ENCODE data around the gene DEPP1.

GRCh38 chr10:44974082-44974627, 4.5 kb downstream of the DEPP1 start:
- TF ChIP-seq, protein P1, sequence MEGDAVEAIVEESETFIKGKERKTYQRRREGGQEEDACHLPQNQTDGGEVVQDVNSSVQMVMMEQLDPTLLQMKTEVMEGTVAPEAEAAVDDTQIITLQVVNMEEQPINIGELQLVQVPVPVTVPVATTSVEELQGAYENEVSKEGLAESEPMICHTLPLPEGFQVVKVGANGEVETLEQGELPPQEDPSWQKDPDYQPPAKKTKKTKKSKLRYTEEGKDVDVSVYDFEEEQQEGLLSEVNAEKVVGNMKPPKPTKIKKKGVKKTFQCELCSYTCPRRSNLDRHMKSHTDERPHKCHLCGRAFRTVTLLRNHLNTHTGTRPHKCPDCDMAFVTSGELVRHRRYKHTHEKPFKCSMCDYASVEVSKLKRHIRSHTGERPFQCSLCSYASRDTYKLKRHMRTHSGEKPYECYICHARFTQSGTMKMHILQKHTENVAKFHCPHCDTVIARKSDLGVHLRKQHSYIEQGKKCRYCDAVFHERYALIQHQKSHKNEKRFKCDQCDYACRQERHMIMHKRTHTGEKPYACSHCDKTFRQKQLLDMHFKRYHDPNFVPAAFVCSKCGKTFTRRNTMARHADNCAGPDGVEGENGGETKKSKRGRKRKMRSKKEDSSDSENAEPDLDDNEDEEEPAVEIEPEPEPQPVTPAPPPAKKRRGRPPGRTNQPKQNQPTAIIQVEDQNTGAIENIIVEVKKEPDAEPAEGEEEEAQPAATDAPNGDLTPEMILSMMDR (IDR thresholded peaks at IDR 0.05; ENCODE audit: low read depth, low read length, poor library complexity, severe bottlenecking) = no peak
- no peak for TF ChIP-seq EZH2phosphoT487 (IDR thresholded peaks at IDR 0.05; ENCODE audit: borderline replicate concordance, low read length)
